ENCODE results near the gene KLHL11.

The KLHL11 gene

DNA sequence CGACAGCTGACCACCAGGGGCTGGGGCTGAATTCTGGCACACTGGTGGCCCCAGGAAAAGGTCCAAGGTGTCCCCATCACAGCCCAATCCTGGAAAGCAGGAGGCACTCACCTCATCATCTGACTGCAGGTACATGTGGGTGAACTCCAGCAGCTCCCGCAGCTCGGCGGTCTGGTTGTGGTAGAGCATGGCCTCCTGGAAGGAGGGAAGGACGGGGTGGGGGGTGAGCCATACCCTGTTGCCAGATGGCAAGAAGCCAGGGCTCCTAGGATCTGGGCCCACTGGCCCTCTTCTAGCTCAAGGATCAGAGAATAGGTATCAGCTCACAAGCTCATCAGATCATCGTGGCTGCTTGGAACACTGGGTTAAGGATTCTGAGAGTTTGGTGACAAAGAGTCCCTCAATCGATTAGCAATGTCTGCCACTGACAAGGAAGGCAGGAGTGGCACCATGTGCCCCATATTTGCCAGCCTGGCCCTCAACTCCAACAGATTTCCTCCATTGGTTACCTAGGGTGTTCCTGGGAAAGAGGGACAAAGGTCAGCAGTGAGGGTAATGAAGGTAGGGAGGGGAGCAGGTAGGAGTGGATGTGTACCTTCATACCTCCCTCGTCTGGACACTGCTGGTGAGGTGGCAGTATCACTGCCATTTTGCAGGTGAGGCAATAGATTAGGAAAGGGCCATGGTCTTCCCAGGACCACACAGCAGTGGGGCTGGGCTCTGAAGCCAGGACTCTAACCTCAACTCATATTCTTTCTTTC, 58.4 kb downstream of the KLHL11 start:
- DNase-seq, result no peak
